Right lobe of liver (tissue), 4 donors: Measurements from ENCODE around the gene INHBC.

Source experiments
- CTCF ChIP-seq, 4 donors: fragments of 200-600 bp in 3 of 4; fragments of 450-650 bp in 1 of 4; IDR thresholded peaks; one replicate each; pipeline versions ENCODE4 v1.5.1 to v1.8.0; 2016 to 2022; ENCODE audit warnings: antibody characterized with exemption in 4 of 4, mild to moderate bottlenecking in 2 of 4
- POLR2A ChIP-seq: fragments of 450-650 bp; IDR thresholded peaks from one replicate; pipeline ENCODE4 v1.6.1; 2017; ENCODE audit warnings: antibody characterized with exemption, mild to moderate bottlenecking
- donor health status: DM: no; HTN: no; CAD: no.
- donor health status: DM: no; HTN: no; CAD: no.
- donor health status: DM: no; HTN: yes; CAD: no.

GRCh38 chr12:57473392-57473791, 38.8 kb downstream of the INHBC start:
- no peak for TF ChIP-seq CTCF (IDR thresholded peaks at IDR 0.05)
- no peak for TF ChIP-seq POLR2A
